MG63 (cell line): Measurements from ENCODE around the gene CEP192. TPM values are rescaled to one million over a fixed set of nuclear protein-coding genes. Genes with fewer than 3 reads are reported as not detected.

Experiments used
- DNase-seq: peaks from one replicate; pipeline ENCODE4 v3.0.0-alpha.2; 2020
- H3K27me3 ChIP-seq: fragments of 250-450 bp; sonication (Bioruptor Pico); 2 replicates; pipeline ENCODE4 v1.5.1; 2020; ENCODE audit warnings: mild to moderate bottlenecking, moderate library complexity
- H3K36me3 ChIP-seq: fragments of 250-450 bp; sonication (Bioruptor Pico); 2 replicates; pipeline ENCODE4 v1.5.1; 2020; ENCODE audit warnings: mild to moderate bottlenecking, moderate library complexity
- H3K4me3 ChIP-seq: fragments of 250-450 bp; sonication (Bioruptor Pico); 2 replicates; pipeline ENCODE4 v1.5.1; 2020; ENCODE audit warnings: mild to moderate bottlenecking, moderate library complexity
- H3K9me3 ChIP-seq: fragments of 250-450 bp; sonication (Bioruptor Pico); 2 replicates; pipeline ENCODE4 v1.5.1; 2020; ENCODE audit warnings: mild to moderate bottlenecking, moderate library complexity
- total RNA-seq: library from RNA; depleted of rRNA; stranded (reverse); fragments of >200 nt; shearing (Covaris generic); gene quantifications from 2 replicates; pipeline ENCODE4 v1.2.3, GENCODE V29; 2014; ENCODE audit warnings: low replicate concordance

CEP192 gene
- total RNA-seq, 1 experiment from 2014 or later: 11.7 TPM

- no peaks in the 10 kb centered on the region for H3K27me3 ChIP-seq
- no peak for DNase-seq
- peaks cover 25% of the 10 kb centered on the region for H3K36me3 ChIP-seq
- H3K9me3 ChIP-seq: no peaks in the 10 kb centered on the region
- no peak overlapping the region for H3K4me3 ChIP-seq
These were observed 16.0 kb downstream of the CEP192 start for GRCh38 chr18:13007248-13007560.

DNA sequence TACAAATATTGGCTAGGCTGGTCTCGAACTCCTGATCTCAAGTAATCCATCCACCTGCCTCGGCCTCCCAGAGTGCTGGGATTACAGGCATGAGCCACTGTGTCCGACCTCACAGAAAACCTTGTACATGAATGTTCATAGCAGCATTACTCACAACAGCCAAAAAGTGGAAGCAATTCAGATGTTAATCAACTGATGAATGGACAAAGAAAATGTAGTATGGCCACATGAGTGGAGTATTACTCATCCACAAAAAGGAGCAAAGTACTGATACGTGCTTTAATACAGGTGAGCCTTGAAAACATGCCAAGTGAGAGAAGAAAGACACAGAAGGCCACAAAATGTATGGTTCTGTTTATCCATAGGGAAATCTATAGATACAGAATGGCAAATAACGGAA lies 20.6 kb downstream of the CEP192 start:
- peaks cover 53% of the 10 kb centered on the region for H3K36me3 ChIP-seq
- no peaks in the 10 kb centered on the region for H3K9me3 ChIP-seq
- no peaks in the 10 kb centered on the region for H3K27me3 ChIP-seq
- no peak overlapping the region for H3K4me3 ChIP-seq
- no peak for DNase-seq

DNA sequence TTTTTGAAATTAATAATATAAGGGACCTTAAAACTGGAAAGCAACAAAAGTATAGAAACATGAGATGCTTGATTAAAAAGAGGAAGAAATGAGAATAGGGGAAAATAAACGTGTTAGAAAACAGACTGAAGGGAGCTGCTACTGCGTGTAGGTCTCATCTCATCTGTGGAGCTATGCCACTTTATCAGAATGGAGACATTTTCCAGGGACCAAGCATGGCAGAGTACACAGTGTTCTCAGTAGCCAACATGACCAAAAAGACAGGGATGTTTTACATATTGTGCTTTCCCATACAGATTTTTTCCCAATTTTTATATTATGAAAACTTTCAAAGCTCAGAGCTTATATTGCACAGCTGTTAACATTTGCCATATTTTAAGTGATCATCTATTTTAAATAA lies 23.1 kb downstream of the CEP192 start:
- Histone ChIP-seq H3K4me3 (no peak overlapping the region), H3K27me3 (no peaks in the 10 kb centered on the region), H3K36me3 (peaks cover 72% of the 10 kb centered on the region), H3K9me3 (no peaks in the 10 kb centered on the region)
- DNase-seq: no peak

- no peak overlapping the region for H3K4me3 ChIP-seq
- no peak for DNase-seq
- H3K36me3 ChIP-seq: peaks cover 74% of the 10 kb centered on the region
- no peaks in the 10 kb centered on the region for H3K27me3 ChIP-seq
- no peaks in the 10 kb centered on the region for H3K9me3 ChIP-seq
These were observed 23.7 kb downstream of the CEP192 start for GRCh38 chr18:13014818-13015217.

DNA sequence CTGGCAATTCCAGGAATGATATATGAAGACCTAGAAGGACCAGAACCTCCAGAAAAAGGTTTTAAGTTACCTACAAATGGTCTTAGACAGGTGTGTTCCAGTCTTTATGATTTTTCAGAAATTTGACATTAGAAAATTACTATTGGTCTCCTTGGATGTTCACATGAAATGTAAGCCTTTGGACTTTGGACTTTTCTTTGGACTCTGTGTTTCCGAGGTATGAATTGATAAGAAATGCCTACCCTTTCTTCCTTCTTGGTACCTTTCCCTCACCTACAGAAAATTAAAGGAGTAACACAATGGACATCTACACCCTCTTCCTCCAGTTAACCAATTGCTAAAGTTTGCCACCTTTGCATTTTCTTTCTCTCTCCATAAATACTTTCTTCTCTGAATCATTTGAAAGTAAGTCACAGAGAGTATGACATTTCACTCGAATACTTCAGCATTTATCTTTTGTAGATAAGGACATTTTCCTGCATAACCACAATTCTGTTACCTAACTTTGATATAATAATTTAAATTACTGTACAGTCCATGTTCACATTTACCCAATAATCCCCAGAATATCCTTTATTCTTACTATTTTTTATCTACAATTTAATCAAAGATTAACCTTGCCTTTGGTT lies 26.2 kb downstream of the CEP192 start:
- no peak overlapping the region for H3K4me3 ChIP-seq
- no peak for DNase-seq
- peaks cover 89% of the 10 kb centered on the region for H3K36me3 ChIP-seq
- H3K9me3 ChIP-seq: no peaks in the 10 kb centered on the region
- no peaks in the 10 kb centered on the region for H3K27me3 ChIP-seq

DNA sequence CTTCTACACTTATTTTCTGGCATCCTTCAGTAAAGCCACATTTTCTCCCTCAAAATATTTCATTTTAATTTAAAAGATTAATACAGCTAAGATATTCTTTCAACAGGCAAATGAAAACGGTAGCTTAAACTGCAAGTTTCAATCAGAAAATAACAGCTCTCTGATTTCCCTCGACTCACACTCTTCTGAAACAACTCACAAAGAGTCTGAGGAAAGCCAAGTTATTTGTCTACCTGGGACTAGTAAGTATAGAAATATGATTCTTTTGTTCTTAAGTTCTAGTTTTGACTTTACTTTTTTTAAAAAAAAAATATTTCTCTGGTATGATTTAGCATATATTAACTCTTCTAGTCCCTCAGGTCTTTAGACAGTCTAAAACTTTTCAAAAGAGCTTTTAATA lies 27.2 kb downstream of the CEP192 start:
- Histone ChIP-seq H3K4me3 (no peak overlapping the region), H3K9me3 (no peaks in the 10 kb centered on the region), H3K27me3 (no peaks in the 10 kb centered on the region), H3K36me3 (peaks cover 91% of the 10 kb centered on the region)
- no peak for DNase-seq

DNA sequence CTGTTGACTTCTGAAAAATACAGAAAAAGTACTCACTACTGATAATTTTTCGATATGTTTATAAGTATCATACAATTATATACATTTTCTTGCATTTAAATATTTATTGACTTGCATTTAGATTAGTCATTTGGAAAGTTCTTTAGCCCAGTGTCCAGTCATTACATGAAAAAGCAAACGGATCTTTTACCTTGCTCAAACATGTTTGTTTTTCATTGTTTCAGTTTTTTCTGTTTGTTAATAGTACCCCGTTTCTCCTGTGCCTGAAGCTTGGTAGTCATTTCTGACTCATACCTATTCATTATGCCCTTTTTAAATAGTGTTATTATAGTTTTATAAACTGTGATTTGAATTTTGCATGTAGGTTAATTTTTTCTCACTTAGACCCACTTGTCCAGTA lies 28.1 kb downstream of the CEP192 start:
- Histone ChIP-seq H3K36me3 (peaks cover 91% of the 10 kb centered on the region), H3K9me3 (no peaks in the 10 kb centered on the region), H3K27me3 (no peaks in the 10 kb centered on the region), H3K4me3 (no peak overlapping the region)
- DNase-seq: no peak

DNA sequence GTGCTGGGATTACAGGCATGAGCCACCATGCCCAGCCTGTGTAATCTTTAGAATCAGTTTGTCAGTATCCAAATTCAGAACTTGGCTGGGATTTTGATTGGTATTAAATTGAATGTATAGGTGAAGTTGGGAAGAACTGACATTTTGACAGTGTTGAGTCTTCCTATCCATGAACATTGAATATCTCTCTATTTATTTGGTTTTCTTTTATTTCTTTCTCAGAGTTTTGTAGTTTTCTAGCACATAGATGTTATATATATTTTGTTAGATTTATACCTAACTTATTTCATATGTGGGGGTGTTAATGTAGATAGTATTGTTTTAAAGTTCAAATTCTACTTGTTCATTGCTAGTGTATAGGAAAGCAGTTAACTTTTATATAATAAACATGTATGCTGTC lies 31.5 kb downstream of the CEP192 start:
- Histone ChIP-seq H3K9me3 (no peaks in the 10 kb centered on the region), H3K27me3 (no peaks in the 10 kb centered on the region), H3K4me3 (no peak overlapping the region), H3K36me3 (peaks cover 80% of the 10 kb centered on the region)
- DNase-seq: no peak

DNA sequence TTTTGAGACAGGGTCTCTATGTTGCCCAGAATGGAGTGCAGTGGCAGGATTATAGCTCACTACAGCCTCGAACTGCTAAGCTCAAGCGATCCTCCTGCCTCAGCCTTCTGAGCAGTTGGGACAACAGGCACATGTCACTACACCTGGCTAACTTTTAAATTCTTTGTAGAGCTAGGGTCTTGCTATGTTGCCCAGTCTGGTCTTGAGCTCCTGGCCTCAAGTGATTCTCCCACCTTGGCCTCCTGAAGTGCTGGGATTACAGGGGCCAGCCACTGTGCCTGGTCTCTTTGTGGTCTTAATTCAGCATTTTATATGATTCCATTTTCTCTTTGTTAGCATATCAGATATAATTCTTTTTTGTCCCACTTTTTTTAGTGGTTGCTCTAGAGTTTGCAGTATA lies 34.1 kb downstream of the CEP192 start:
- no peak overlapping the region for H3K4me3 ChIP-seq
- H3K27me3 ChIP-seq: no peaks in the 10 kb centered on the region
- peaks cover 76% of the 10 kb centered on the region for H3K36me3 ChIP-seq
- no peak for DNase-seq
- H3K9me3 ChIP-seq: no peaks in the 10 kb centered on the region

GRCh38 chr18:13026583-13027270 lies 35.6 kb downstream of the CEP192 start:
- no peak for DNase-seq
- Histone ChIP-seq H3K36me3 (peaks cover 72% of the 10 kb centered on the region), H3K9me3 (no peaks in the 10 kb centered on the region), H3K27me3 (no peaks in the 10 kb centered on the region), H3K4me3 (no peak overlapping the region)

DNA sequence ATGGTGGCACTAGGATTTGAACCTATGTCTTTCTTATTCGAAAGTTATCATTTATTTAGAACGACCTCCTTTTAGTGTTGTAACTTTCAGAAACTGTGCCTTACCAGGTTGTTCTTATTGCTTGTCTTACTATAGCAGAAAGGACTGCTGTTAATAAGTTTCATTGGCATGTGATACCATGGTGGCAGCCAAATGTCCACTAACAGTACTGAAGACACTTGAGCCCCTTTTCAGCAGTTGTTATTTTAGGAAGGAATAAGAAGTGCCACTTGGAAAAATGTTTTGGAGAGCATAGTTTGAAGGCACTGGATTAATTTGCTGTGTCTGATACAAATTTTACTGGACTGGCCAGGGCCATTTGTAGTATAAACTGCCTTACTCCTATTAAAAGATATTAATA lies 37.7 kb downstream of the CEP192 start:
- H3K4me3 ChIP-seq: no peak overlapping the region
- H3K27me3 ChIP-seq: no peaks in the 10 kb centered on the region
- no peaks in the 10 kb centered on the region for H3K9me3 ChIP-seq
- peaks cover 70% of the 10 kb centered on the region for H3K36me3 ChIP-seq
- no peak for DNase-seq

DNA sequence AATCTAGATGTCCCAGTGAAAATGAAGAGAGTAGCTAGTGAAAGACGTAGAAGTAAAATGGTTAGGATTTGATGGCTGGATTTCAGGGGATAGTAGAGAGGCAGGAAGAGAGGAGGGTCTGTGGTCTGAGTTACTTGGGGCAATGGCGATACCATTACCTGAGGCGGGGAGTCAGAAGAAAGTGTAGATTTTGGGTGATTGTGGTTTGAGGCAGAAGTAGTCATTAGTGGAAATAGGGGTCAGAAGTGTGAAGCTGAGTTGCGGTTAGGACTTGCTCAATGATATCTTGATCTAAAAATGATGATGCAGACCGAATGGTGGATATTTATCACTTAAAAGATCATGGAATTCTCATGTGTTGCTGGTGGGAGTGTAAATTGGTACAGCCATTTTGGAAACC lies 41.0 kb downstream of the CEP192 start:
- Histone ChIP-seq H3K27me3 (no peaks in the 10 kb centered on the region), H3K36me3 (peaks cover 56% of the 10 kb centered on the region), H3K4me3 (no peak overlapping the region), H3K9me3 (no peaks in the 10 kb centered on the region)
- no peak for DNase-seq

- peaks cover 46% of the 10 kb centered on the region for H3K36me3 ChIP-seq
- no peak overlapping the region for H3K4me3 ChIP-seq
- H3K27me3 ChIP-seq: no peaks in the 10 kb centered on the region
- no peak for DNase-seq
- no peaks in the 10 kb centered on the region for H3K9me3 ChIP-seq
These were observed 44.2 kb downstream of the CEP192 start for GRCh38 chr18:13035249-13035914.

DNA sequence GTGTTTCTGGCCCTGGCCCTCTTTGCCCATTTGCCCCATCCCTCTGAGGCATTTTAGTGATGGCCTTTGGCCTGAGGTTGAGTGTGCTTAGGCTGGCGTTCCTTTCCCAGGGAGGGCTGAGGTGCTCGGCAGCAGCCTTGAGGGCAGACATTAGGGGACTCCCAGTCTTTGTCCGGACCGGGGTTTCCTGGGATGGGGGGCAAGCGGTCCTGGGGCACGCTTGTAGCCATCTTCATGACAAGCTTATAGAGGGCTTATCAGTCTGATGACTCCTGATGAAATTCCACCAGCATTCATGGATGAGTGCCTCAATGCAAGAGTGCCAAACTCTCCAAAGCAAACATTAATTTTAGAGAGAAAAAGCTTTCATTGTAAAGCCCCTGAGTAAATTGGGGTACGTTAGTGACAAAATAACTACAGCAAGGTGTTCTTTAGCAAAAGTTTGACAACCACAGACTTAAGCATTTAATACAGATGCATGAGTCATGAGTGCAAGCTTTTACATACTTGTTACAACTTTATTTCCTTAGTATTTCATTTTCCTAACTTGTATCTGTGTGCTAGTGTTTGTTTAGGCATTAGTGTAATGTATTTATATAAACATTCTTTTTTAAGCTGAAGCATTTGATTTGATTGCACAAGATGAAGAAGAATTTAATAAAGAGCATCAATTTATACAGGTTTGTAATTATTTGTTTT lies 45.6 kb downstream of the CEP192 start:
- Histone ChIP-seq H3K4me3 (no peak overlapping the region), H3K27me3 (no peaks in the 10 kb centered on the region), H3K9me3 (no peaks in the 10 kb centered on the region), H3K36me3 (peaks cover 38% of the 10 kb centered on the region)
- no peak for DNase-seq

DNA sequence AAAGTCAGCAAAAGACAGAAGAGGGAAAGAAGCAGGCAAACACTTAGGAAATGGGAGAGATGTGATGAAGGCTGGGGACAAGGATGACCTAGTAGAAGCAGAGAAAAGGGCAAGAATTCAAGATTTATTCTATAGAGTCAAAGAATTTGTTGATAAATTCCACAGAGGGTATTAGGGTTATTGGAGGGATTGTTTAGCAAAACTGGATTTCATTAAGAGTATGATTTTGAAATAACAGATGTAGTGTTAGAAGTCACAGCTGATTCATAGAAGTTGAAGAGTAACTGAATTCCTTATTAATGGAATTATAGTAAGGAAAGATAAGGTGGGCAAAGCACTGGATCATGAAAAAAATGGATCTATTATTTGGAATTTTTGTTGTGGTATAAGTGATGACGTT lies 48.6 kb downstream of the CEP192 start:
- peaks cover 36% of the 10 kb centered on the region for H3K36me3 ChIP-seq
- H3K9me3 ChIP-seq: no peaks in the 10 kb centered on the region
- no peaks in the 10 kb centered on the region for H3K27me3 ChIP-seq
- DNase-seq: no peak
- H3K4me3 ChIP-seq: no peak overlapping the region

DNA sequence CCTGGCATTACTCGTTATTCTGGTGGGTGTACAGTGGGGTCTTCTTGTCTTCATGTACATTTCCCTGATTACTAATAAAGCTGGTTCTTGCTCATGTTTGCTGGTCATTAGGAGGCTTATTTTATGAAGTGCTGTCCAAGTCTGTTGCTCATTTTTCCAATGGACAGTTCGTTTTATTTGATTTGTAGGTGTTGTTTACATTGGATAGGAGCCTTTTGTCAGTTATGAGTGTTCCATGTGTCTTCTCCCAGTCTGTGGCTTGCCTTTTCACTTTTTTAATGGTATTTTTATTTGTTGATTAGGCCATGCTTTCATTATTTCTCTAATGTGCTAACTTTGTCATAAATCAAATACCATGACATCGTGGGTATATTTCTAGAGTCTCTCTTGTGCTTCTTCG lies 51.9 kb downstream of the CEP192 start:
- Histone ChIP-seq H3K4me3 (no peak overlapping the region), H3K27me3 (no peaks in the 10 kb centered on the region), H3K36me3 (peaks cover 53% of the 10 kb centered on the region), H3K9me3 (no peaks in the 10 kb centered on the region)
- no peak for DNase-seq

DNA sequence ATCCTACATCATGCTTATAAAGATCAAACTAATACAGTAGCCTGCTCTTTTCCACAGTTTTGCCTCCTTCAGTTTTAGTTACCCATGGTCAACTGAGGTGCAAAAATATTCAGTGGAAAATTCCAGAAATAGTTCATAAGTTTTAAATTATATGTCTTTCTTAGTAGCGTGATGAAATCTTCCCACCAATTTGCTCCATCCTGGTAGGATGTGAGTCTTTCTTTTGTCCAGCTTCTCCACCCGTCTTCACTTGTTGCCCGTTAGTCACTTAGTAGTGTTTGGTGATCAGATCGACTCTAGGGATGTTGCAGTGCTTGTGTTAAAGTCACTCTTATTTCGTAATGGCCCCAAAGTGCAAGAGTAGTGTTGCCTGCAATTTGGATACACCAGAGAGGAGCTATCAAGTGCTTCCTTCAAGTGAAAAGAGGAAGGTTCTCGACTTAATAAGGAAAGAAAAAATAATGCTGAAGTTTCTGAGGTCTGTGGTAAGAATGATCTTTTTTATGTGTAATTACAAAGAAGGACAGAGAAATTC lies 57.0 kb downstream of the CEP192 start:
- DNase-seq: no peak
- Histone ChIP-seq H3K27me3 (no peaks in the 10 kb centered on the region), H3K4me3 (no peak overlapping the region), H3K9me3 (no peaks in the 10 kb centered on the region), H3K36me3 (peaks cover 64% of the 10 kb centered on the region)
